ENCODE measurements around the gene CRYBG1. TPM values are rescaled to one million over a fixed set of nuclear protein-coding genes. Genes with fewer than 3 reads are reported as not detected.

The CRYBG1 gene
- total RNA-seq, 2 donors from 2014 or later, result 10.1 to 11.5 TPM

DNA sequence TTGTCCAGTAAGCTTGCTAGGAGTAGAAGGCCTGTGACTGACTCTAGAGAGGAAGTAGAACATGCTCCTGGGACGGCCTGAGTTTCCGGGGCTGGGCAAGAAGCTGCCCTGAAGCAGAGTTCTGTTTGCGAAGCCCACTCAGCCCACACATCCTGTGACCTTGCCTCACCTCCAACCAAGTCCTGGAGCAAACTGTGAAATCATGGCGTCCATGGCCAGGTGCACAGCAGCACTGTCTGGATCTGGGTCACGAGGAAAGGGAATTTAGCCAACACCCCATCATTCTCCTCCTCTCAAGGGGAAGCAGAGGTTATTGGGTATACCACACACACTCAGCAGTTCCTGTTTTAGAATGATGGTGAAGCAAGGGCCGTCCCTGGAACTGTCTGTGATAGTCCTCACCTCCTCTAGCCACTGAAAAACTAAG is 87.5 kb downstream of the CRYBG1 start:
- ATAC-seq, result no peak
- 60 to 72% methylated on average over 5 to 6 of the region's 6 CpGs for WGBS, 2 donors
- no peaks in the 10 kb centered on the region for H3K36me3 ChIP-seq (replicated peaks in 1 of 2; ENCODE audit: insufficient read depth in 1 of 2, low read depth in 2 of 2)

DNA sequence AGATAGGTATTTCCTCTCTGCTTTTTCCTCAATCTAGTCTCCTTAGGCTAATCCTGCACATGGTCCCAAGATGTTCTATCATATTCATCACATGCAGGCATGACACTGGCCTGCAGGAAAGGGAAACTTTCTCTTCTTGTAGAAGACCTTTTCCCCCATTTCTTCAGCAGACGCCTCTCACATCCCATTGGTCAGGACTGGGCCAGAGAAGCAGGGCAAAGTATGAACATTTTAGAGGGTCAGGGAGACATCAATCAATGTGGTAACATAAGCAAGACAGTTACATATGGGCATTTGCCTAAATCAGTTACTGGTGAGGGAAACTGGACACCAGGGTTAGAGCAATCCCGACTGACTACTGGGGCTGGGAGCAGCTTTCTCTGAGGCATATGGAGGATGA is 90.1 kb downstream of the CRYBG1 start:
- TF ChIP-seq, protein P1, sequence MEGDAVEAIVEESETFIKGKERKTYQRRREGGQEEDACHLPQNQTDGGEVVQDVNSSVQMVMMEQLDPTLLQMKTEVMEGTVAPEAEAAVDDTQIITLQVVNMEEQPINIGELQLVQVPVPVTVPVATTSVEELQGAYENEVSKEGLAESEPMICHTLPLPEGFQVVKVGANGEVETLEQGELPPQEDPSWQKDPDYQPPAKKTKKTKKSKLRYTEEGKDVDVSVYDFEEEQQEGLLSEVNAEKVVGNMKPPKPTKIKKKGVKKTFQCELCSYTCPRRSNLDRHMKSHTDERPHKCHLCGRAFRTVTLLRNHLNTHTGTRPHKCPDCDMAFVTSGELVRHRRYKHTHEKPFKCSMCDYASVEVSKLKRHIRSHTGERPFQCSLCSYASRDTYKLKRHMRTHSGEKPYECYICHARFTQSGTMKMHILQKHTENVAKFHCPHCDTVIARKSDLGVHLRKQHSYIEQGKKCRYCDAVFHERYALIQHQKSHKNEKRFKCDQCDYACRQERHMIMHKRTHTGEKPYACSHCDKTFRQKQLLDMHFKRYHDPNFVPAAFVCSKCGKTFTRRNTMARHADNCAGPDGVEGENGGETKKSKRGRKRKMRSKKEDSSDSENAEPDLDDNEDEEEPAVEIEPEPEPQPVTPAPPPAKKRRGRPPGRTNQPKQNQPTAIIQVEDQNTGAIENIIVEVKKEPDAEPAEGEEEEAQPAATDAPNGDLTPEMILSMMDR (IDR thresholded peaks at IDR 0.05), result no peak
- TF ChIP-seq POLR2A (IDR thresholded peaks at IDR 0.05), result no peak
- WGBS, 2 donors, result 27 to 39% methylated on average over 2 of the region's 2 CpGs
- intact Hi-C loops (cut with DNase I), result no loop called here
- DNase-seq (no peak), ATAC-seq (no peak)
- H3K27ac ChIP-seq, result no peak overlapping the region
- no peaks in the 10 kb centered on the region for H3K9me3 ChIP-seq
- H3K4me1 ChIP-seq, result no peaks in the 10 kb centered on the region
- no peaks in the 10 kb centered on the region for H3K27me3 ChIP-seq
- H3K36me3 ChIP-seq (replicated peaks in 1 of 2; ENCODE audit: insufficient read depth in 1 of 2, low read depth in 2 of 2), result no peaks in the 10 kb centered on the region
- no peak overlapping the region for H3K4me3 ChIP-seq

More for the DNA sequence above, 87.5 kb downstream of the CRYBG1 start:
- H3K4me3 ChIP-seq, result no peak overlapping the region
- TF ChIP-seq, protein P1 (IDR thresholded peaks at IDR 0.05), result no peak
- no peak for TF ChIP-seq POLR2A (IDR thresholded peaks at IDR 0.05)
- intact Hi-C loops (cut with DNase I), result loop anchor here (5.0 to 10.0 kb wide), 3 partner anchors 67 to 547 kb away; no protein-coding TSS in a partner anchor
- H3K27ac ChIP-seq, result peak overlapping the region in 1 of 4 donors; percentile 48
- H3K27me3 ChIP-seq, result no peaks in the 10 kb centered on the region
- H3K4me1 ChIP-seq, result no peaks in the 10 kb centered on the region
- peak in 2 of 4 donors; percentile 11 to 35 for DNase-seq
- H3K9me3 ChIP-seq, result no peaks in the 10 kb centered on the region

DNA sequence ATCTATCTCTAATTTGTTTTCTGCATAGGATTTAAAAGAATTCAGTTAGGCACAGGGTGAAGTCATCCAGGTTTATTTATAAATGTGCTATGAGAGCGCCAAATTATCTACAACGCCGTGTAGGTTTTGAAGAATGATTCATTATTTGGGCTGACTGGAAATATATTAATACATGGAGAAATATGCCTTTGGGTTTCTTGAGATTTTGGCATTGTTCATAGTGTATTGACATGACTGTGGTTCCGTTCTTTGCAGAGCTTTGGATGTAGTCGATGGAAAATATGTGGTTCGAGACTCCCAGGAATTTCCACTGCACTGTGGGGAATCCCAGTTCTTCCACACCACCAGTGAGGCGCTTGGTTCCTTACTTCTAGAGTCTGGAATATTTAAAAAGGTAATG is 90.9 kb downstream of the CRYBG1 start:
- Histone ChIP-seq H3K27ac (no peak overlapping the region), H3K27me3 (no peaks in the 10 kb centered on the region), H3K4me3 (no peak overlapping the region), H3K4me1 (no peaks in the 10 kb centered on the region), H3K36me3 (replicated peaks in 1 of 2; ENCODE audit: insufficient read depth in 1 of 2, low read depth in 2 of 2) (no peaks in the 10 kb centered on the region), H3K9me3 (no peaks in the 10 kb centered on the region)
- WGBS, 2 donors, result 57 to 59% methylated on average over 7 of the region's 7 CpGs
- no peak for ATAC-seq
- intact Hi-C loops (cut with DNase I), result no loop called here
- TF ChIP-seq, protein P1 (IDR thresholded peaks at IDR 0.05), result no peak
- no peak for TF ChIP-seq POLR2A (IDR thresholded peaks at IDR 0.05)
- DNase-seq, result no peak

DNA sequence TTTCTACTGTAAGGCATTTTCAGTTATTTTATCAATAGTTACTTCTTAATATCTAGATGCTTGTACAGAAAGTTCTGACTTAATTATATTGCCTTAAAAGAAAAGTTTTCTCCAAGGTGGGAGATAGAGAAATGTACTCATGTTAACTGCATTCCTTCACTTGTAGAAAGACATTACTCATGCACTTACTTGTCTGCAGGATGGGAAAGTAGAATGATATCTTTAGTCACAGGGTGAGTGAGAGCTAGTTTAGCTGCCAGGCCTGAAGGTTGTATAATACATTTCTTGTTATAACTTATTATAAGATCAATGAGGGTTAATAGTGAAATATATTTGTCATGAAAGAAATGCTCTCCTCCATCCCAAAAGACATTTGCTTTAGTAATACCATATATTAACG is 92.1 kb downstream of the CRYBG1 start:
- Histone ChIP-seq H3K36me3 (replicated peaks in 1 of 2; ENCODE audit: insufficient read depth in 1 of 2, low read depth in 2 of 2) (no peaks in the 10 kb centered on the region), H3K4me1 (no peaks in the 10 kb centered on the region), H3K4me3 (no peak overlapping the region), H3K27ac (no peak overlapping the region), H3K9me3 (no peaks in the 10 kb centered on the region), H3K27me3 (no peaks in the 10 kb centered on the region)
- ATAC-seq (no peak), DNase-seq (no peak)
- TF ChIP-seq POLR2A (IDR thresholded peaks at IDR 0.05), result no peak
- TF ChIP-seq, protein P1 (IDR thresholded peaks at IDR 0.05), result no peak
- 0 to 27% methylated on average over 1 of the region's 1 CpG for WGBS, 2 donors
- intact Hi-C loops (cut with DNase I), result no loop called here

DNA sequence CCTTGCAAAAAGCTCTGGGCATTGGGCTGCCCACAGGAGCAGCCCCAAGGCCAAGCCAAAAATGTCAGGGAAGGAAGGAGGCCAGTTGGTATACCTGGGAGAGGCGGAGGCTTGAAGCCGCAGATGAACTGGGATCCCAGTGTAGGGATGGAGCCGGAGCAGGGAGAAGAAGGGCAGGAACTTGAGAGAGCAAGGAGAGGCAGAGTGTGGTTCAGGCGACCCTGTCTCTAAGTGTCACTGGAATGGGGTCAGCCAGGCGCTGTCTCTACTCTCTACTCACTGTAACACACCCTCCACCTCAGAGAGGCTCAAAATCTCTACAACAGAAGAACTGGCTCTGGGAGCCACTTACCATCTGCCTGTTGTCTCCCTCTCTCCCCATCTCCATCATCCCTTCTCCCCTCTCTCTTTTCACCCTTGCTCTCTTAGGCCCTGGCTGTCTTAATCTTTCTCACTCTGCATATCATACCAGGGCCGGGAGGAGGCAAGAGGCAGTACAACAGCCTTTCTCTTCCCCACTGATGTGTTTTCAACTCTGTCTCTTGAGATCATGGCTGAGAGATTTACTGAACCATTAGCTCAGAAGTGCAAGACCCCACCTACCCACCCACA is 93.3 kb downstream of the CRYBG1 start:
- intact Hi-C loops (cut with DNase I), result no loop called here
- 89 to 91% methylated on average over 6 of the region's 6 CpGs for WGBS, 2 donors
- ATAC-seq, result no peak

More for the DNA sequence above, 93.3 kb downstream of the CRYBG1 start:
- Histone ChIP-seq H3K36me3 (replicated peaks in 1 of 2; ENCODE audit: insufficient read depth in 1 of 2, low read depth in 2 of 2) (no peaks in the 10 kb centered on the region), H3K4me3 (no peak overlapping the region), H3K27ac (no peak overlapping the region), H3K9me3 (no peaks in the 10 kb centered on the region), H3K27me3 (no peaks in the 10 kb centered on the region), H3K4me1 (no peaks in the 10 kb centered on the region)
- no peak for TF ChIP-seq POLR2A (IDR thresholded peaks at IDR 0.05)
- TF ChIP-seq, protein P1 (IDR thresholded peaks at IDR 0.05), result no peak
- DNase-seq, result no peak

Measured in body of pancreas (tissue), 4 donors.